ENCODE measurements around the gene HDDC2.

Gene HDDC2

DNA sequence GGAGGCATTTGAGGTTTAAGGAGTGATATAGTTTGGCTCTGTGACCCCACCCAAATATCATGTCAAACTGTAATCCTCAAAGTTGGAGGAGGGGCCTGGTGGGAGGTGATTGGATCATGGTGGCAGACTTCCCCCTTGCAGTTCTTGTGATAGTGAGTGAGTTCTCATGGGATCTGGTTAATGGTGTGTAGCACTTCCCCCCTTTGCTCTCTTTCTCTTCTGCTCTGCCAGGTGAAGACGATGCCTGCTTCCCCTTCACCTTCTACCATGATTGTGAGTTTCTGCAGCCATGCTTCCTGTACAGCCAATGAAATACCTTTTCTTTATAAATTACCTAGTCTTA is 1.7 kb upstream of the HDDC2 start:
- peaks cover 2% of the 10 kb centered on the region for H3K9me3 Mint-ChIP-seq
- peaks cover 20% of the 10 kb centered on the region for H3K36me3 Mint-ChIP-seq (ENCODE audit: low read depth)
- peaks cover 19% of the 10 kb centered on the region for H3K4me1 Mint-ChIP-seq
- peak overlapping the region; percentile 42 to 86 (median 42) for H3K27ac Mint-ChIP-seq
- TF ChIP-seq, protein P1, sequence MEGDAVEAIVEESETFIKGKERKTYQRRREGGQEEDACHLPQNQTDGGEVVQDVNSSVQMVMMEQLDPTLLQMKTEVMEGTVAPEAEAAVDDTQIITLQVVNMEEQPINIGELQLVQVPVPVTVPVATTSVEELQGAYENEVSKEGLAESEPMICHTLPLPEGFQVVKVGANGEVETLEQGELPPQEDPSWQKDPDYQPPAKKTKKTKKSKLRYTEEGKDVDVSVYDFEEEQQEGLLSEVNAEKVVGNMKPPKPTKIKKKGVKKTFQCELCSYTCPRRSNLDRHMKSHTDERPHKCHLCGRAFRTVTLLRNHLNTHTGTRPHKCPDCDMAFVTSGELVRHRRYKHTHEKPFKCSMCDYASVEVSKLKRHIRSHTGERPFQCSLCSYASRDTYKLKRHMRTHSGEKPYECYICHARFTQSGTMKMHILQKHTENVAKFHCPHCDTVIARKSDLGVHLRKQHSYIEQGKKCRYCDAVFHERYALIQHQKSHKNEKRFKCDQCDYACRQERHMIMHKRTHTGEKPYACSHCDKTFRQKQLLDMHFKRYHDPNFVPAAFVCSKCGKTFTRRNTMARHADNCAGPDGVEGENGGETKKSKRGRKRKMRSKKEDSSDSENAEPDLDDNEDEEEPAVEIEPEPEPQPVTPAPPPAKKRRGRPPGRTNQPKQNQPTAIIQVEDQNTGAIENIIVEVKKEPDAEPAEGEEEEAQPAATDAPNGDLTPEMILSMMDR (IDR thresholded peaks at IDR 0.05; ENCODE audit: unreplicated experiment in 3 of 3) = no peak
- H3K4me3 Mint-ChIP-seq = peak overlapping the region; percentile 88 to 92 (median 89)
- no peaks in the 10 kb centered on the region for H3K27me3 Mint-ChIP-seq (ENCODE audit: low read depth)

DNA sequence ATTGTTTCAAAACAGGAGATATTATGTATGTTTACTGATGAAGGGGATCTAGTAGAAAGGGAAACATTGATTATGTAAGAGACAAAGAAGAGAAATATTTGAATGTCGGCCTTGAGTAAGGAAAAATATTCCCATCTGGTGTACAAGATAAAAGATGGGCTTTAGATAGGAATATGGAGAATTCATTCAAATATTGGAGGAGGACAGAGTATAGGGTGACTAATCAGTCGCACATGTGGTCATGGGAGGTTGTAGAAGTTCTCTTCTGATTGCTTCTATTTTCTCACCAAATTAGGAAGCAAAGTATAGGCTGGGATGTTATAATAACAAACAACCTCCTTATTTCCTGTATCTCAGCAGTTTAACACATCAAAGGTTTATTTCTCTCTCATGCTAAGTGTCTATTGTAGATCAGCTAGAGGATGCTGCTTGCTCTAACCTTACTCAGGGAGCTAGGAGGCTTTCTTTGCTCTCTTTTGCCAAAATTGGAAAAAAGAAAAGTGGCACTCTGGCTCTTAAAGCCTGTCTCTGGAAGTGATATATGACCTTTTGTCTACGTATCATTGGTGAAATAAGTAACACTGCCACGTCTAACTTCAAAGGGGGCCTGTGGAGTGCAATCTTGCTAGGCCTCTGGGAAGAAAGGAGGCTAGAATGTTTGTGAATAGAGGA is 1.2 kb upstream of the HDDC2 start:
- Mint-ChIP-seq H3K36me3 (ENCODE audit: low read depth) (peaks cover 24% of the 10 kb centered on the region), H3K4me3 (peak overlapping the region; percentile 88 to 92 (median 89)), H3K27ac (peak overlapping the region; percentile 42 to 86 (median 42)), H3K27me3 (ENCODE audit: low read depth) (no peaks in the 10 kb centered on the region), H3K9me3 (peaks cover 2% of the 10 kb centered on the region), H3K4me1 (peaks cover 23% of the 10 kb centered on the region)
- TF ChIP-seq, protein P1 (IDR thresholded peaks at IDR 0.05; ENCODE audit: unreplicated experiment in 3 of 3) = no peak

DNA sequence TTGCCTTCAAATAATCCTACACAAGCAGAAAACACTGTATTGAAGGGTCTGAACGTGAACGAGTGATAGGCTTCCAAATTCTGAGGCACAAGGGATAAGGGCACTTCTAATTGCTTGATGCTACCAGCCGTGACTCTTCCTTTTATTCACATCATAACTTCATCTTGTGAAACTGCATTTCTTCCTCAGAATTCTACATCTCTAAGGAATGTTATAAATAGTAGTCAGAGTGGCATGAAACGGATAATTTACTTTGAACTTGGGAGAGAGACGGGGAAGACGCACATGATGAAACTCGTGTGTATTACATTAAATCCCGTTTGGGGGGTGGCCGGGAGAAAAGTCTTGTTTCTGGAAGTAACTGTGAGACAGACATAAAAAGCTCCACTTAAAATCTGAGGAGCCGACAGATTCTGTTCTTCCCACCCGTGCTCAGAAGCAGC is 754 bp downstream of the HDDC2 start:
- peak overlapping the region; percentile 90 to 97 (median 96) for H3K27ac Mint-ChIP-seq
- H3K9me3 Mint-ChIP-seq = peaks cover 2% of the 10 kb centered on the region
- TF ChIP-seq, protein P1 (IDR thresholded peaks at IDR 0.05; ENCODE audit: unreplicated experiment in 3 of 3) = no peak
- H3K4me1 Mint-ChIP-seq = peaks cover 30% of the 10 kb centered on the region
- peak overlapping the region; percentile 89 to 98 (median 92) for H3K4me3 Mint-ChIP-seq
- peaks cover 40% of the 10 kb centered on the region for H3K36me3 Mint-ChIP-seq (ENCODE audit: low read depth)
- H3K27me3 Mint-ChIP-seq (ENCODE audit: low read depth) = no peaks in the 10 kb centered on the region

DNA sequence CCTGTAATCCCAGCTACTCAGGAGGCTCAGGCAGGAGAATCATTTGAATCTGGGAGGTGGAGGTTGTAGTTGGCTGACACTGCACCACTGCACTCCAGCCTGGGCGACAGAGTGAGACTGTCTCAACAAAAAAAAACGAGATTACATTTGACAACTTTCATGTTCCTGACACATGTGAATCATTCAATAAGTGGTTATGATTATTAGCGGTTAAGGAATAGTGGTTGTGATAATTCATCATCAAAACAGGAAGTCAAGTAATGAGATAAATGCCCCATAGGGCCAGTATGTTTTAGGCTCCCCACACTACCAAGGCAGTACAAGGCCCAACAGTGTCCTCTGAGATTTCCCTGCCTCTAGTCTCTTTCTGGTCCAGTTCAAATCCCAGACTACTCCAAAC is 2.5 kb downstream of the HDDC2 start:
- TF ChIP-seq, protein P1 (IDR thresholded peaks at IDR 0.05; ENCODE audit: unreplicated experiment in 3 of 3) = no peak

DNA sequence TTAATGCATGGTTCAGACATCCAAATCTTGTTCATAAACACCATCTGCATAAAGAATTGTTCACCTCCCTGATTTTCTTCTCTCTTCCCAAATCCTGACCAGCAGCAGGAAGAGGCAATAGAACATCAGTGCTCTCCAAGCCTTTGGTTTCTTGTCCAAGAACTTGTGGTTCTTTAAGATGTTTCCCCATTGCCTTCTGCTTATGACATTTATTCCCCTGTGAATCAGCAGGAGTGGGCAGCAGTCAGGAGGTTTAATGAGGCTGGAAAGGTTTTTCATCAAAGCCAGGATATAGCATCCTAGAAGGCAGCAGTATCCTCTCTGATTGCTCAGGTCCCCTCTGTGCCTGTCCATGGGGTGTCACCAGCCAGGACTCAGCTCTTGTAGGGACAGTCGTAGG is 5.3 kb downstream of the HDDC2 start:
- TF ChIP-seq, protein P1 (IDR thresholded peaks at IDR 0.05; ENCODE audit: unreplicated experiment in 3 of 3) = no peak
- Mint-ChIP-seq H3K36me3 (ENCODE audit: low read depth) (peaks cover 81% of the 10 kb centered on the region), H3K4me1 (peaks cover 30% of the 10 kb centered on the region), H3K4me3 (no peak overlapping the region), H3K27ac (no peak overlapping the region), H3K9me3 (no peaks in the 10 kb centered on the region), H3K27me3 (ENCODE audit: low read depth) (no peaks in the 10 kb centered on the region)

More for the DNA sequence above, 2.5 kb downstream of the HDDC2 start:
- Mint-ChIP-seq H3K9me3 (no peaks in the 10 kb centered on the region), H3K4me3 (peak overlapping the region; percentile 89 to 98 (median 92)), H3K4me1 (peaks cover 30% of the 10 kb centered on the region), H3K27ac (no peak overlapping the region), H3K36me3 (ENCODE audit: low read depth) (peaks cover 55% of the 10 kb centered on the region), H3K27me3 (ENCODE audit: low read depth) (no peaks in the 10 kb centered on the region)

DNA sequence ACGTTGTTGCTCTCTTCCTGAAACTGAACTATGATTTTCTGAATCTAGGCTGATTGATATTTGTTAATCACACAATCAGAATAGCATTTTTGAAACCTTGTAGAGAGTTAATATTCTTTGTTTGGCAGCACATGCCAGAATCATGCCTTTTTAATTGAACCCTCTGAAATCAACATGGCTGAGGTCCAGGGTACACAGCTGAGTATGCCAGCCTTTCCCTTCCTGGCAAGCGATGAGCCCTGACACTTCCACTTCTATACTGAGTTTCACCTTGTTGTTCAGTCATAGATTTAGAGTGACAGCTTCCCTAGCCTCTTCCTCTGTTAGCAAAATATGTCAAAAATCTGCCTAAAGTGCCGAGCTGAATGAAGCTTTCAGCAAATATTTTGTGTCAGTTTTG is 6.8 kb downstream of the HDDC2 start:
- Mint-ChIP-seq H3K27me3 (ENCODE audit: low read depth) (no peaks in the 10 kb centered on the region), H3K27ac (no peak overlapping the region), H3K4me1 (peaks cover 19% of the 10 kb centered on the region), H3K4me3 (no peak overlapping the region), H3K36me3 (ENCODE audit: low read depth) (peaks cover 89% of the 10 kb centered on the region), H3K9me3 (peaks cover 3% of the 10 kb centered on the region)
- TF ChIP-seq, protein P1 (IDR thresholded peaks at IDR 0.05; ENCODE audit: unreplicated experiment in 3 of 3) = no peak

All from nephron (organoid).